ENCODE results near the gene PPP4R2. TPM values are rescaled to one million over a fixed set of nuclear protein-coding genes. Genes with fewer than 3 reads are reported as not detected.

The PPP4R2 gene
- total and polyA plus RNA-seq, 9 of the 15 experiments (the other 6 are each of a cell fraction or from before 2014, with no cell fraction given) = 11.0 to 49.6 (median 31.6) TPM

DNA sequence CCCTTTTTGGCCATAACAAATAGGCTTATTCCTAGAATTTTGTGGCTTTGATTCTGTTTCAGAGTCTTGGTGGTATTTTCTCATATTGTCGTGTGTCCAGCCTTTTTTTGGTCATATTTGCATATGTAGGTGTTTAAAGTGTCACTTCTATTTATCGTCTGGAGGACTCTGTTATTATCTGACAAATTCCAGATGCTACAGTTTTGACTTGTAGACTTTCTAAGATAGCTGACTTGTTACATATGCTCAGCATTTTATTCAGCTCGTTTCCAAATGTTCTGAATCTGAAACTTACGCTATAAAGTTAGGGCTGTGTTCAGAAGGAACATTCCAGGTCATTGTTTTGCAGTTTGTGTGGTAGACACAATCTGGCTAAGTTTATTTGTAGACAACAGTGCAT lies 1.9 kb downstream of the PPP4R2 start:
- Histone ChIP-seq H3K27ac (ENCODE audit: extremely low read depth, low read depth, low read length) (peak overlapping the region; percentile 96), H3K4me2 (ENCODE audit: insufficient read depth, low read length) (peak overlapping the region; percentile 88), H3K27me3 (ENCODE audit: control insufficient read depth in 2 of 2, insufficient read depth in 2 of 2, low read length in 2 of 2) (no peaks in the 10 kb centered on the region), H4K20me1 (replicated peaks; ENCODE audit: control insufficient read depth, insufficient read depth, low read length) (peaks cover 17% of the 10 kb centered on the region), H3K4me1 (replicated peaks in 1 of 2; ENCODE audit: control insufficient read depth in 2 of 2, insufficient read depth in 2 of 2, low read length in 2 of 2) (peaks cover 13 to 16% of the 10 kb centered on the region in 2 experiments; a peak in 4 of 5 replicates), H3K79me2 (ENCODE audit: control insufficient read depth, insufficient read depth, low read length) (peaks cover 65% of the 10 kb centered on the region), H2AFZ (ENCODE audit: low read depth, low read length) (no peak overlapping the region), H3K36me3 (ENCODE audit: control insufficient read depth, insufficient read depth, low read length) (peaks cover 49% of the 10 kb centered on the region), H3K9ac (ENCODE audit: insufficient read depth in 1 of 2, low read depth in 2 of 2, low read length in 2 of 2) (peak overlapping the region in 1 of 2 experiments; percentile 94; a peak in 2 of 4 replicates), H3K9me3 (replicated peaks; ENCODE audit: control insufficient read depth, insufficient read depth, low read depth, low read length) (no peaks in the 10 kb centered on the region), H3K4me3 (peak overlapping the region; percentile 85), H3K9me1 (ENCODE audit: control insufficient read depth, insufficient read depth, low read length) (no peaks in the 10 kb centered on the region)
- in situ Hi-C loops (cut with MboI) (no loop called here), intact Hi-C loops (cut with micrococcal nuclease) (loop anchor here (5.0 kb wide), 2 partner anchors 59 to 111 kb away; partner anchors contain the start of gene GXYLT2)
- no peak for TF ChIP-seq FOXJ3 (CRISPR knock-in tag; IDR thresholded peaks at IDR 0.05)
- no peak for TF ChIP-seq MCM2 (IDR thresholded peaks at IDR 0.05; ENCODE audit: low read depth)
- TF ChIP-seq HOXB6 (CRISPR knock-in tag; IDR thresholded peaks at IDR 0.05; ENCODE audit: borderline replicate concordance) = no peak
- no peak for TF ChIP-seq CBFA2T3 (IDR thresholded peaks at IDR 0.05)
- no peak for TF ChIP-seq JUN (IDR thresholded peaks at IDR 0.05; ENCODE audit: borderline replicate concordance, low read depth, low read length)
- TF ChIP-seq JUN (CRISPR knock-in tag; IDR thresholded peaks at IDR 0.05; ENCODE audit: borderline replicate concordance) = no peak
- 7% methylated on average over 3 of the region's 4 CpGs for WGBS (ENCODE audit: insufficient coverage, low coverage, missing lambda C conversion rate)
- ChIA-PET CTCF (ENCODE audit: low intra/inter-chr PET ratio) (interaction anchor here (4.0 kb wide), 1 partner anchor 59 kb away, joined by 21 read pairs; no protein-coding TSS in a partner anchor), POLR2A (interaction anchor here (0.7 to 1.4 kb wide), 3 partner anchors 13 to 45 kb away, joined by 3 read pairs; no protein-coding TSS in a partner anchor)
- no peak for ATAC-seq
- no peak for FAIRE-seq
- no TSS peak for BruUV-seq (replicated peaks)
- DNase-seq (ENCODE audit: extremely low read depth in 1 of 4, low spot score in 3 of 4) = no peak
